Adipocyte (in vitro differentiated cells): ENCODE results near the gene PRXL2B.
"Not testable (repeated sequence)": the region's sequence is repeated elsewhere in the genome, so short reads cannot be mapped to it uniquely, and the experiment has no call there.

Experiments
- DNase-seq: peaks from one replicate; pipeline ENCODE4 v3.0.0-alpha.2; 2015; ENCODE audit warnings: low read depth
- H3K27me3 ChIP-seq: replicated peaks from 2 replicates; pipeline ENCODE4 v1.7.0; 2013; ENCODE audit warnings: mild to moderate bottlenecking, low read length, moderate library complexity; ENCODE audit not compliant: control insufficient read depth, insufficient read depth
- H3K36me3 ChIP-seq: 2 replicates; pipeline ENCODE4 v1.7.0; 2013; ENCODE audit warnings: low read length, mild to moderate bottlenecking, moderate library complexity; ENCODE audit not compliant: control insufficient read depth, insufficient read depth, severe bottlenecking
- H3K4me1 ChIP-seq: 2 replicates; pipeline ENCODE4 v1.7.0; 2013; ENCODE audit warnings: mild to moderate bottlenecking, low read length, moderate library complexity; ENCODE audit not compliant: control insufficient read depth, insufficient read depth
- H3K4me3 ChIP-seq: 2 replicates; pipeline ENCODE4 v1.7.0; 2013; ENCODE audit warnings: mild to moderate bottlenecking, low read length, moderate library complexity
- H3K9ac ChIP-seq: 2 replicates; pipeline ENCODE4 v1.7.0; 2013; ENCODE audit warnings: mild to moderate bottlenecking, low read length, moderate library complexity
- H3K9me3 ChIP-seq: 2 replicates; pipeline ENCODE4 v1.7.0; 2013; ENCODE audit warnings: mild to moderate bottlenecking, low read length, moderate library complexity; ENCODE audit not compliant: control insufficient read depth

The PRXL2B gene

DNA sequence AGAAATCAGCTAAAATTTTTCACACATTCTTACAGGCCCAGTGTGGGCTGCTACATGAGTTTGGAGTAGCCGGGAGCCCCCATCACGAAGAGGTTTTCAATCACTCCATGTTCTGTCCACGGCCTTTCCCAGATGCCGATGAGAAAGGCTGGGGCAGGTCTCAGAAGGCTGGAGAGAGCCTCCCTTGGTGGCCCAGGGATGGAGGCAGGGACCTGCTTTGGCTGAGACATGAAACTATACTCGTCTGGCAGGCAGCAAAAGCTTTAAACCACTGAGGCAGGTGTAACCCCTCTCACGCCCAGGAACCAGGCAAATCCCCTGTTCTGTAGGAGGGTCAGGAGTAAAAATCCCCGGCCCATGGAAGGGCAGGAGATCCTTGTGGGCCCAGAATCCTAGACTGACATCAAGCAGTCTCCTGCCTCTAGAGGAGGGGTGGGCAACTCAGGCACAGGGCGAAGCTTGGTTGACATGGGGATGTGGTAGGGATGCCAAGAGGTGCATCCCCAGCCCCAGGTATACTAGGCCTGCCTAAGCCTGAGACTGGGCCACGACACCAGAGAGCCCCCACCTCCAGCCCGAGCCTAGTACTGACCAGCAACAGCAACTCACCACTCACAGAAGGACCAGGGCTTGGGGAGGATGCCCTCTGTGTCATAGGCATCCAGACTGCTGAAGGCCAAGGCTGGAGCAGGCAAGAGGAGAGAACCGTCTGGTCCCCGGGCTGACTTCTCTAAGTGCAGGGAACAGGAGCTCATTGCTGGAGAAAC lies 37.2 kb downstream of the PRXL2B start:
- Histone ChIP-seq H3K27me3 (peaks cover 48% of the 10 kb centered on the region), H3K9me3 (peaks cover 22% of the 10 kb centered on the region), H3K36me3 (no peaks in the 10 kb centered on the region), H3K4me3 (no peak overlapping the region), H3K4me1 (no peaks in the 10 kb centered on the region), H3K9ac (no peak overlapping the region)
- no peak for DNase-seq

DNA sequence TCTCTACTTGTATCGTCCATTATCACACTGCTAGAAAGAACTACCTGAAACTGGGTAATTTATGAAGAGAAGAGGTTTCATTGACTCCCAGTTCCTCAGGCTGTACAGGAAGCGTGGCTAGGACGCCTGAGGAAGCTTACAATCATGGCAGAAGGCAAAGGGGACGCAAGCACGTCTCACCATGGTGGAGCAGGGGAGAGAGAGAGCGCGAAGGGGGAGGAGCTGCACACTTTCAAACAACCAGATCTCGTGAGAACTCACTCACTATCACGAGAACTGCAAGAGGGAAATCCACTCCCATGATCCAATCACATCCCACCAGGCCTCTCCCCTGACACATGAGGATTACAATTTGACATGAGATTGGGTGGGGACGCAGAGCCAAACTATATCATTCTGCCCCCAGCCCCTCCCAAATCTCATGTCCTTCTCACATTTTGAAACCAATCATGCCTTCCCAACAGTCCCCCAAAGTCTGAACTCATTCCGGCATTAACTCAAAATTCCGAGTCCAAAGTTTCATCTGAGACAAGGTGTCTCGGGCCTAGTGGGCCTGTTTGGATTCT lies 38.2 kb downstream of the PRXL2B start:
- no peak overlapping the region for H3K9ac ChIP-seq
- H3K4me1 ChIP-seq = no peaks in the 10 kb centered on the region
- H3K36me3 ChIP-seq = no peaks in the 10 kb centered on the region
- DNase-seq = no peak
- no peak overlapping the region for H3K4me3 ChIP-seq
- H3K9me3 ChIP-seq = peaks cover 19% of the 10 kb centered on the region
- peaks cover 45% of the 10 kb centered on the region for H3K27me3 ChIP-seq

DNA sequence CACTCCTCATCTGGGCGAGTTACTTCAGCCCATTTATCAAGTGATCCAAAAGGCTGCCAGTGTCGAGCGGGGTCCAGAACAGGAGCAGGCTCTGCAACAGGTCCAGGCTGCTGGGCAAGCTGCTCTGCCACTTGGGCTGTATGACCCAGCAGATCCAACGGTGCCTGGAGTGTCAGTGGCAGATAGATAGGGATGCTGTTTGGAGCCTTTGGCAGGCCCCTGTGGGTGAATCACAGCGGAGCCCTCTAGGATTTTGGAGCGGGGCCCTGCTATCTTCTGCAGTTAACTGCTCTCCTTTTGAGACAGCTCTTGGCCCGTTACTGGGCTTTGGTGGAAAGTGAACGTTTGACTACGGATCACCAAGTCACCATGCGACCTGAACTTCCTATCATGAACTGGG lies 38.7 kb downstream of the PRXL2B start:
- Histone ChIP-seq H3K4me1 (no peaks in the 10 kb centered on the region), H3K27me3 (peaks cover 43% of the 10 kb centered on the region), H3K9ac (no peak overlapping the region), H3K9me3 (peaks cover 14% of the 10 kb centered on the region), H3K36me3 (no peaks in the 10 kb centered on the region), H3K4me3 (no peak overlapping the region)
- DNase-seq = no peak

DNA sequence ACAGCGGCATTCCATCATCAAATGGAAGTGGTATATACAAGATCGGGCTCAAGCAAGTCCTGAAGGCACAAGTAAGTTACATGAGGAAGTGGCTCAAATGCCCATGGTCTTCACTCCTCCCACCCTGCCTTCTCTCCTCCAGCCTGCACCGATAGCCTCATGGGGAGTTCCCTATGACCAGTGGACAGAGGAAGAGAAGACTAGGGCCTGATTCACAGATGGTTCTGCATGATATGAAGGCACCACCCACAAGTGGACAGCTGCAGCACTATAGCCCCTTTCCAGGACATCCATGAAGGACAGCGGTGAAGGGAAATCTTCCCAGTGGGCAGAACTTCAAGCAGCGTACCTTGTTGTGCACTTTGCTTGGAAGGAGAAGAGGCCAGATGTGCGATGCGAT lies 39.2 kb downstream of the PRXL2B start:
- Histone ChIP-seq H3K27me3 (peaks cover 43% of the 10 kb centered on the region), H3K9me3 (peaks cover 11% of the 10 kb centered on the region)
- not testable (repeated sequence) for H3K9ac ChIP-seq, H3K4me3 ChIP-seq, H3K4me1 ChIP-seq, DNase-seq, H3K36me3 ChIP-seq

DNA sequence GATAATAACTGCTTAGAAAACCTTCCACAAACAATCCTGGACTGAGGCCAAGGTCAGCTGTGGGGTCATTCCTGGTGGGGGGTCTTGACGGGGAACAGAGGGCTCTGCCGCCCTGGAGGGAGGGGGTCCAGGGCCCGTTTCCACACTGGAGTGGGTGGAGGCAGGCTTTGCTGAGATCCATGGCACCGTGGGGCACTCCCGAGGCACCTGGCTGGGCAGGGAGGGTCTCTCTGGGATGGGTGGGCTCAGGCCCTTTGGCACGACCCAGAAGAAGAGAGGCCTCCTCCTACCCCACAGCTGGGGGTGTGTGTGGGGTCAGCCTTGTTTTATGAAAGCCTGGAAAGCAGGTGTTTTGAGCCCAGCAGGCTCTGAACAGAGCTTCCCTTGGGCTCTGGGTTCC lies 41.2 kb downstream of the PRXL2B start:
- H3K4me1 ChIP-seq = no peaks in the 10 kb centered on the region
- no peak overlapping the region for H3K9ac ChIP-seq
- peaks cover 44% of the 10 kb centered on the region for H3K27me3 ChIP-seq
- H3K4me3 ChIP-seq = no peak overlapping the region
- no peaks in the 10 kb centered on the region for H3K36me3 ChIP-seq
- H3K9me3 ChIP-seq = no peaks in the 10 kb centered on the region
- DNase-seq = no peak

- Histone ChIP-seq H3K36me3 (no peaks in the 10 kb centered on the region), H3K4me3 (no peak overlapping the region), H3K9ac (no peak overlapping the region), H3K9me3 (no peaks in the 10 kb centered on the region), H3K4me1 (no peaks in the 10 kb centered on the region), H3K27me3 (peaks cover 47% of the 10 kb centered on the region)
- DNase-seq = no peak
Measured at GRCh38 chr1:2628191-2628932, 41.8 kb downstream of the PRXL2B start.

DNA sequence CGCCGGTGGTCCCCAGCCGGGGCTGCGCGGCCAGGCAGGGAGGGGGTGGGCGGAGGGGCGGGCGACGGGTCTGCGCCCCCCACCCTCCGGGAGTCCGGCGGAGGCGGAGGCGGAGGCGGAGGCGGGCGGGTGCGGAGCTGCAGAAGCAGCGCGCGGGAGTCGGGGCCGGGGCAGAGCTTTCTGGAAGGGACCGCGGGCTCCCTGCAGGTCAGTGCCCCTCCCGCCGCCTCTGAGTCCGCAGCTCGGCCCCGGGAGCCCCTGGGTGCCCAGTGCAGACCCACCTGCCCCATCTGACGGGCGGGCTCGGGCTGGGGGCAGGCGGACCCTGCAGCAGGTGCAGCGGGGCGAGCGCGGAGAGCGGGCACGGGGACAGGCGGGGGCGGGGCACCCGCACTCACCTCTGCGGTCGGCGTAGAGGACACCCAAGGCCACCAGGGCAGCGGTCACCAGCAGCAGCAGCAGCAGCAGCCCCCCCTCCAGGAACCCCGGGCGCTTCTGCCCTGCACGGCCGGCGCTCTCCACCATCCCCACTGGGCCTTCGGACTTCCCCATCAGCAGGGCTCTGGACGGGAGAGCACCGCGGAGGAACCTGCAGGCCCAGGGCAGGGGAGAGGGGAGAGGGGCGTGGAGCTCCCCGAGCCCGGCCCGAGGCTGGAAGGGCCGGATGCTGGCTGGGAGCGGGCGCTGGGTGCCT lies 42.5 kb downstream of the PRXL2B start:
- H3K36me3 ChIP-seq = no peaks in the 10 kb centered on the region
- no peak for DNase-seq
- no peaks in the 10 kb centered on the region for H3K9me3 ChIP-seq
- no peak overlapping the region for H3K4me3 ChIP-seq
- peaks cover 42% of the 10 kb centered on the region for H3K27me3 ChIP-seq
- no peaks in the 10 kb centered on the region for H3K4me1 ChIP-seq
- H3K9ac ChIP-seq = no peak overlapping the region

DNA sequence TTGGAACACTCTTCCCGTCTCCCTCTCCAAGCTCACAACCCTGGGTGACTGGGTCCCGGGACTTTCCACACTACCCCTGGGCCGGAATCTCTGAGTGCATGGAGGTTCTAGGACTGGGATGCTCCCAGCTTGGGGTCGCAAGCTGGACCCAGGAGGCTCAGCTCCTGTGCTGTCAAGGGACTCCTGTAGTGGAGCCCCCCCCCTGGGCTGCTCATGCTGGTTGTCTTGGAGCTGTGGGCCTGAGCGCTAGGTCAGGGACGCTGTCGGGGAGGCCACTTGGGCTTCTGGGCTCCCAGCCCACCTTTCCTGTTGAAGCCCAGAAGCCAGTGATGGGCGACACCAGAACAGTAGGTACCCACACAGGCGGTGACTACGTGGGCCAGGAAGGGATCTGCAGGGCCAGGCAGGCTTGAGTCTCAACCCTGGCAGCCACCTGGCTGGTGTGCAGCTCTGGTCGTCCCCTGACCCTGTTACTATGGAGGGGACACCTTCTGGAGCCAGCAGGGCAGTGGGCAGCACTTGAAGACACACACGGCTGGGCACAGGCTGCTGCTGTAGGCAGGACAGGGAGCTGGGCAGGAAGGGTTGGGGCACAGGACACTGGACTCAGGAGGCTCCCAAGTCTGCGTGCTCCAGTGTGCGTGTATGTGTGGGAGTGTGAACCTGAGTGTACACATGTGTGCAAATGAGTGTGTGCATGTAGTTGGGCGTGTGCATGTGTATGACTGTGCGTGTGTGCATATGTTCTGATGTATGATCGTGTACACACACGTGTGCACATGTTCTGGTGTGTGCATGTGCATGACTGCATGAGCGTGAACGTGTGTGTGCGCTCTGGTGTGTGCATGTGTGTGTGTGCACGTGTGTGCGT lies 43.3 kb downstream of the PRXL2B start:
- DNase-seq = no peak
- H3K9me3 ChIP-seq = no peaks in the 10 kb centered on the region
- no peak overlapping the region for H3K4me3 ChIP-seq
- H3K27me3 ChIP-seq = peaks cover 40% of the 10 kb centered on the region
- H3K36me3 ChIP-seq = no peaks in the 10 kb centered on the region
- no peak overlapping the region for H3K9ac ChIP-seq
- no peaks in the 10 kb centered on the region for H3K4me1 ChIP-seq

GRCh38 chr1:2630498-2631135 lies 44.0 kb downstream of the PRXL2B start:
- H3K9ac ChIP-seq = no peak overlapping the region
- H3K27me3 ChIP-seq = peaks cover 34% of the 10 kb centered on the region
- no peaks in the 10 kb centered on the region for H3K36me3 ChIP-seq
- no peak for DNase-seq
- no peaks in the 10 kb centered on the region for H3K4me1 ChIP-seq
- H3K4me3 ChIP-seq = no peak overlapping the region
- no peaks in the 10 kb centered on the region for H3K9me3 ChIP-seq
